ENCODE data around the gene SEMG1.

Gene SEMG1, protein sequence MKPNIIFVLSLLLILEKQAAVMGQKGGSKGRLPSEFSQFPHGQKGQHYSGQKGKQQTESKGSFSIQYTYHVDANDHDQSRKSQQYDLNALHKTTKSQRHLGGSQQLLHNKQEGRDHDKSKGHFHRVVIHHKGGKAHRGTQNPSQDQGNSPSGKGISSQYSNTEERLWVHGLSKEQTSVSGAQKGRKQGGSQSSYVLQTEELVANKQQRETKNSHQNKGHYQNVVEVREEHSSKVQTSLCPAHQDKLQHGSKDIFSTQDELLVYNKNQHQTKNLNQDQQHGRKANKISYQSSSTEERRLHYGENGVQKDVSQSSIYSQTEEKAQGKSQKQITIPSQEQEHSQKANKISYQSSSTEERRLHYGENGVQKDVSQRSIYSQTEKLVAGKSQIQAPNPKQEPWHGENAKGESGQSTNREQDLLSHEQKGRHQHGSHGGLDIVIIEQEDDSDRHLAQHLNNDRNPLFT

DNA sequence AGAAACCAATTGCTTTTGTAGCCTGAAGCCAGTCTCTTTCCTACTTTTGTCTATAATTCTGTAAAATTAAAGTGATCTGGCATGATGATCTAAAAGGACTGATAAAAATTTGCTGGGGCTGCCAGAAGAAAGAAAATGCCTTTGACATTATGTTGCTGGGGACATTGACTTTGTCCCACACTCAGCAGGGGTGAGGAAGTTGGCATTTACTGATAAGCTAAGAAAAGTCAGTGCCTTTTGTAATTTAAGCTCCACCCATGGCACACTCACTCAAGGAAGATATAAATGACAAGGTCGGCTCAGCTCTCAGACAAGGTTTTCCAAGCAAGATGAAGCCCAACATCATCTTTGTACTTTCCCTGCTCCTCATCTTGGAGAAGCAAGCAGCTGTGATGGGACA lies at the start of gene SEMG1:
SEMG1 (plus strand) TSS at position 309 of the 400 bp plus-strand sequence; CDS start at position 330, 21 bp downstream.
- no peak for DNase-seq (ENCODE audit: low spot score)

DNA sequence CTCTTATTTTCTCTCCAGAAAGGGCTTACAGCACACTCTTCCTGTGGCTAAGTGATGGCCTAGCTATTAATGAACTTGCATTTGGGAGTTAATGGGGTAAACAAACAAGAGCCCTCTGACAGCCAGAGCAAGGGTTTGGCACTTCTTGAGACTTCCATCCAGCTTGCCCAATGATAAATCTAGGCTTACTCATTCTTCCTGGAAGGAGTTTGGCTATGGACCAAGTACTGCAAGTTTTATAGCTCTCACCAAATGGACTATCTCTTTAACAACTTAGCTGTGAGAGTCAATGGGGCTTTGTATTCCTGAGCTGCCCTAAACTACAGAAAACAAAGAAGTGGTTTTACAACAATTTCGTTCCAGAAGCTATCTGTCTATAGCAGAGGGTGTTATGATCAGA lies 48.9 kb upstream of the SEMG1 start:
- peak; percentile 96 for DNase-seq (ENCODE audit: low spot score)

DNA sequence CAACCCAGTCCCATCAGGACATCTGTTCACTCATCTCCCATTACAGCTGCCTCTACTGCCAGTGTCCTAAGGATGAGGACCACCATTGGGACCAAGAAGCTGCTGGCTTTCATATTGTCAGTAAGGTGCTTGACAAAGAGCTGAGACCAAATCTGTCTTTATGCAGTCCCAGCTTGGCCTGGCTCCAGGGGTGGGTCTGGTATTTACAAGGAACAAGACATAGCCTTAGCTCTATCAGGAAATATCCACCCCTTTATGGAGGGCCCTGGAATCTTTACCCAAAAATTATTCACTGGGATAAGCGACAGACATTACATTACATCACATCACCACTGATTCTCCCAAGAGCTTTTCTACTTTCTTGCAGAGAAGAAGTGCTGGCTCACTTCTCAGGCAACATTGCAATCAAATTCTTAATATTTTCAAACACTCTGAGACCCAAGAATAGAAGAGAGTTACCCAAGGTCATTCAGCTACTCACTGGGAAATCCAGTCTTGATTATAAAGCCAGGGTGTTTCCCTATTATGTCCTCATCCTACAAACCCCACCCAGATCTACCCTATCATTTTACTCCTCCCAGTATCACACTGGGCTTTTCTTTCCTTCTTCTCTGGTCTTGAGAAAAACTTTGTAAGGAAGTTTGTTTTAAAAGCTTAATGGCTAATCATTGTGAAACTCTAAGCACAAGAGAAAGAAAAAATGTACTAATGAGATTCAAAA lies 43.6 kb upstream of the SEMG1 start:
- no peak for DNase-seq (ENCODE audit: low spot score)

DNA sequence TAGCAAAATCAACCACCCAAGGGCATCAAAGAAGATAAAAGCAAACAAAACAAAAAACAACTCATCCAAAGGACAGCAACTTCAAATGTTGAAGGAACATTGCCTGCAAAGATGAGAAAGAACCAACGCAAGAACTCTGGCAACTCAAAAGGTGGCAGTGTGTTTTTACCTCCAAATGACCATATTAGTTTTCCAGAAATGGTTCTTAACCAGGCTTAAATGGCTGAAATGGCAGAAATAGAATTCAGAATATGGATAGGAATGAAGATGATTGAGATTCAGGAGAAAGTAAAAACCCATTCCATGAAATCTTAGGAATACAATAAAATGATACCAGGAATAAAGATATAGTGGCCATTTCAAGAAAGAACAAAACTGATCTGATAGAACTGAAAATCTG lies 41.9 kb upstream of the SEMG1 start:
- no peak for DNase-seq (ENCODE audit: low spot score)

DNA sequence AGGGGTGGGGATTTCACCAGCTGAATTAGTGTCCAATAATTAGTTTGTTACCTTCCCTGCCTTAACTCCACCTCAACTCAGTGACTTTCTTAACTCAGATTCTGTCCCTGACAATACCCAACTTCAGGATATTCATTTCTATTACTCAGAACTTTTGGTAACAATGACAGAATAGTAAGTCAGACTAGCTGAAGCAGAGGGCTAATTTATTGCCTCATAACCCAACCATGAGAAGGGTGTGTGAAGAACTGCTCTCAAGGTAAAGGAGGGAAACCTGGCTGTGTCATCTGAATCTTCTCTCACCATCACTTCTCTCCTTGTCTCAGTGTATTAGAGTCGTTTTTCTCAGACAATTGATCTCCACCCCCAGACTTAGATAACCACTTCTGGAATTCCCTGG lies 33.3 kb upstream of the SEMG1 start:
- no peak for DNase-seq (ENCODE audit: low spot score)

DNA sequence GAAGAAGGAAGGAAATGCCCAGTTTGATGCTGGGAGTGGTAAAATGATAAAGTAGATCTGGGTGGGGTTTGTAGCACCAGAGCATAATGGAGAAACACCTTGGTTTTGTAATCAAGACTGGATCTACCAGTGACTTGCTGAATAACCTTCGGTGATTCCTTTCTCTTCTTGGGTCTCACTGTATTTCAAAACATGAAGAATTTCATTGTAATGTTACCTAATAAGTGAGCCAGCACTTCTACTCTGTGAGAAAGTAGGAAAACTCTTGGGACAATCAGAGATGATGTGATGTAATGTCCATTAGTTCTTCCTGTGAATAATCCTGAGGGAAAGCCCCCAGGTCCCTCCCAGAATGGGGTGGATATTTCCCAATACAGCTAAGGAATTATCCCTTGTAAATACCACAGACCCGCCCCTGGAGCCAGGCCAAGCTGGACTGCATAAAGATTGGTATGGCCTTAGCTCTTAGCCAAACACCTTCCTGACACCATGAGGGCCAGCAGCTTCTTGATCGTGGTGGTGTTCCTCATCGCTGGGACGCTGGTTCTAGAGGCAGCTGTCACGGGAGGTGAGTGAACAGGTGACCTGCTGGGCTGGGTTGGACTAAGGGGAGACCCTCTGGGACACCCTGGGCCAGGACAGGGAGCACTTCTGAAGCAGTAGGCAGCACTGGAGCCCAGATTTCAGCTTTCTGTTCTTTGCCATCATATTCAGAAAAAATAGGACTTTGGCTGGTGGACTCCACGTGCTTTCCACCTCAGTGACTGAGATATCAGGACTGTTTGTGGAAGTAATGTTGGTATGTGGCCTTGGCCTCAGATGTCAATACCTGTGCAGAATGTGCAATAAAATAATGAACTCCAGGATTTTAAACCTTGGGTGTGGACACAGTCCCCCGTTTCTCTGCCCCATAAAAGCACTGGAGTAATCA lies 32.1 kb upstream of the SEMG1 start, which contains the start of gene PI3:
PI3 (plus strand) TSS at position 469 of the 931 bp plus-strand sequence; CDS start at position 490, 21 bp downstream.
- no peak for DNase-seq (ENCODE audit: low spot score)

DNA sequence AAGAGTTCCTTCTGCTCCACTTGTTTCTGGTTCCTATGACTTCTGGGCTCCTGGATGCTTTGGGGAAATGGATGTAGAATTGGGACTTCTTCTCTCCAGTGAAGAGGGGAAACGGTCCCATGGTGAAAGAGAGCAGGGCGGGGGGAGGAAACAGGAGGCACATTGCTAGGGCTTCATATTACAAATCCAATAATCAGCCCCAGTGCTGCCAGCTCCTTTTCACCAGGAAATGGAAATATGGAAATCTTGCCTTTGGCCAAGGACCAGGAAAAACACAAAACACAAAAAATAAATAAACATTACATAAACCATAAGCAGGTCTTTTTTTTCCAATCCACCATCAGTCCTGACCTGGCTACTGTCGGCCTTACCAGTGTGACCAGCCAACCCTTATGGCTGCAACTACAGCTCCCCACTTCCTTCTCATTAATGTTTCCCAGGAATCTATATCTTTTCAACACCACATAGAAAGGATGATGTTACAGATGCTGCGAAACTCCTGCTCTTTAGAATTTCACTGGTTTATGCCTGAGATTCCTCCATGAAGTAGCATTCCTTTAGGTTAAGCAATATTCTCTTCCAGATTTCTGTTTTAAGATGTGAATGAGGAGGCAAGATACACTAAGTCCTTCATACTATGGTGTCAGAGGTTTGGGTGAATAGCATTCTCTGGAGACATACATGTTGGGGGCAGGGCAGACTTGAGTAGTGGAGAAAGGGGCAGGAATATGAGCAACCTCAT lies 30.1 kb upstream of the SEMG1 start:
- no peak for DNase-seq (ENCODE audit: low spot score)

DNA sequence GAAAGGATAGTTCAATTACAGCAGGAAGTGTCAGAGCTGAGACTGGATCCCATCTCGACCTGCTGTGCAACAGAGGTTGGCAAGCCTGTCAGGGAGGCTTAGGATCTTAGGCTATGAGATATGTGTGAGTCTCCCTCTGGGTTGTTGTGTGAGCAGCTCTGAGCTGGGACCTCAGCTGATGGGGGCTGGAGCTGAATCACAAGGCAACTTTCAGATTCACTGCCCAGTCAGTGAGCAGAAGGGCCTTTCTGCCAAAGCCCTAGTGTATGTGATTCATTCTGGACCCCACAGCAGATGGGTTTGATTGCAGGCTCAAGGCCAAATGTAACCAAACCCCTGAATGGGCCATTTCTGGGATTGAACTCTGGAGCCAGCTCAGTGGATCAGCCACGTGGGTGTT lies 27.7 kb upstream of the SEMG1 start:
- no peak for DNase-seq (ENCODE audit: low spot score)

DNA sequence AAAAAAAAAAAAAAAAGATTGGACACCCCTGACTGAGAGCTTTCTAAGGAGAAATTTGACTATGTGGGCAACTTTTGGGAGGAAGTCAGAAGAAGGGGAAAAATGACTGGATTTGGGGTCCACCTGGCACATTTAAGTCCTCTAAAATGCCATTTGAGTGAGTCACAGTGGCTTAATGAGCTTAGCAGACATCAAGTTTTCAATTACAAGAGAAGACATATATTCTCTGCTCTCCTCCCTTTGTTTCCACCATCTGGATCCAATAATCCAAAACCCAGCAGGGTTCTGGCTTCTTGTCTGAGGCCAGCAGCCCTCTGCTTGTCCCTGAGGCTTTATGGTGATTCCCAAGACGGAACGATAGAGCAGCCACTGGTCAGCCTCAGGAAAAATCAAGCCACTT lies 25.2 kb upstream of the SEMG1 start:
- DNase-seq (ENCODE audit: low spot score), result no peak

DNA sequence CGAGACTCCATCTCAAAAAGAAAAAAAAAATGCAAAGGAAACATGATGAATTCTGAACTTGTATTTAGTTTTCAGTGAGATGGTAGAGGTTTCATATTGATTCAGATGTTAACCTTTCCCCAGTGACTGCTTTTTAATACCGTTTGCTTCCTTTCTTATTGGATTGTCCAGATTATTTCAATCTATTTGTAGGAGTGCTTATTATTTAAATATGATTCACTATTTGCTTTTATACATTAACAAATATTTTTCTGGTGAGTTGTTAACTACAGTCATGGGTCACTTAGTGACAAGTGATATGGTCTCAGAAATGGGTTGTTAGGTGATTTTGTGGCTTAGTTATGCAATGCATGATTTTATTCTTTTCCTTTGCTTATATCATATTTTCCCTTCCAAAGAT lies 23.7 kb upstream of the SEMG1 start:
- DNase-seq (ENCODE audit: low spot score), result no peak

DNA sequence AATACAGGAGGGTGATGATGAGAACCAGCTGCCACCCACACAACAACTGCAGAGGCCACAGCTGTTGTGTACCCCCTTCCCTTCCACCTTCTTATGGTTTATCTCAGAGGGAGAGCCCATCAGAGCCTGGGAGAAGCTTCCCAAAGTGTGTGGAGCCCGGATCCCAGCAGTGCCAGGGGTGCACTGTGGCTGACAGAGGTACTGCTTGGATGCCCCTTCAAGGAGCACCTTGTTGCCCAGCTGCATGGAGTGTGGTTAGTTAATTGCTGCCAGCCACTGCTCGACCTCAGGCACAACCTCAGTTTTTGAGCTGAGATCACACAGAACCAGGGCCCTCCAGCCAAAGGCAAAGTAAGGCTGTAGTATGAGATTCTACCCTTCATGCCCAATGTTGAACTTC lies 19.1 kb upstream of the SEMG1 start:
- no peak for DNase-seq (ENCODE audit: low spot score)

DNA sequence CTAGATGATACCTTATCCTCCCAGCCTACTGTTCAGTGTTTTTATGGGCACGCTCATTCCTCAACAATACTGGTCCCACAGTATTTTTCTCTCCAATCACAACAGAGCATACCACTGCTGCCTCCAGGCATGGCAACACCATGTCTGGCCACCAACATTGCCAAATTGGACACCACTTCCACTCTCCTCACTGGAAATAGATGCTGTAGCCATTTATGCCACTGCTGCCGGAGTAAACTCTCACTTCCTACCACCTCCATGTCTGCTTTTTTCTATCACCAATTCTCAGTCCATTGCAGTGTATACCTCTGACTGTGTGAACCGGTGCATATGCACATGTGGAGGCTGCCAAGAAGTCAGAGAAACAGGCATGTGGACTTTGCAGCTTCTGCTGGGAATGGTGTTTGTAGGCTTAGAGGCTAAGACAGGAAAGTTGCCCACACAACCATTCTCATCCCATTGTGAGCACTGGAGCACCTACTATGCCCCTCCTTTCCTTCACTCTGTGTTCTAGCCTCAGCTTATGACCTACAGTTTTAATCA lies 17.7 kb upstream of the SEMG1 start:
- no peak for DNase-seq (ENCODE audit: low spot score)

DNA sequence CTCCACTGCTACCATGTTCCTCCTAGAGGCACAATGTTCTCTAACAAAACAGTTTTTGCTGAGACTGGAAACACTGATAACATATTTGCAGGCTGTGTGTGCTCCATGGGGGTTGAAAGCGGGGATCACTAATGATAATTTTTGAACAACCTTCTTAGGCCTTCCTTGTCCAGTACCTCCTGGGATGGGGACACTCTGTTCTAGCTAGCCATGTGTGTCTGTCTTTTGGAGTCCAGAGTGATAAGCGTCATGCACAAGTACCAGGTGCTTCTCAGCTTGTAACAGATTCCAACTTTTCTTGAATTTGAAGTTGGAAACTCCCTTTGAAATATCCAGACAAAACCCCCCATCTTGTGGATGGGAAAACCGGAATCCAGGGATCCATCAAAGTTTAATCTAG lies 17.0 kb upstream of the SEMG1 start:
- DNase-seq (ENCODE audit: low spot score), result no peak

DNA sequence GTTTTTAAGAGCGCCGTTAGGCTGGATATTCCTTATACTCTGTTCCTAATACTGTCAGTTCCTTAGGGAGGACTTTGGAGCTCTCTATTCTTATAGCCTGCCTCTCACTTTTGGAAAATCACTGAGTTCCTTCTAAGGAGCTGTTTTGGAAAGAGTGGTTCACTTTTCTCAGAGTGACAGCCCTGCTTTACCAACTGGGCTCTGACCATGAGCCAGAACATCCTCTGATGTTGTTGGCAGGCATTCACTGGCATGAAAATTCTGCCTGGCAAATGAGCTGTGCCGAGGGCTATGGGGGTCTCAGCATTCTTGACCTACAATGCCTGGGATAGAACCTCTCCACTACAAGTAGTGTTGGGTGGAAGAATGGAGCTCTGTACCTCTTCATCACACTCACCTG lies 14.9 kb upstream of the SEMG1 start:
- no peak for DNase-seq (ENCODE audit: low spot score)

DNA sequence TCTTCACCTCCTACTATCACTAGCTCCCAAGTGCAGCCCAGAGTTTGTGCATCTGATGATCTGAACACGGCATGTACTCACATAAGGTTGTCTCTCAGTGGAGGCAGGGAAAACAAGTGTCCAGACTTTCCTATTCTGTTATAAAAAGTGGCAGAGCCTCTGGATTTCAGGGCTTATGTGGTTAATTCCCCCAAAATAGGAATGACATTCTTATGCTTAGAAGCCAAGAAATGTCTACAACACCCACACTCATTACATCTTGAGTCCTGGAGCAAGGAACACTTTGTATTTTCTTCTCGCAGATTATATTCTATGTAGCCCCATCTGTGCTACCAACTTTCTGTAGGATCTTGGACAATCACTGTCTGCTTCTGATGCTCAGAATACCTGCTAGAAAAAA lies 13.5 kb upstream of the SEMG1 start:
- no peak for DNase-seq (ENCODE audit: low spot score)

DNA sequence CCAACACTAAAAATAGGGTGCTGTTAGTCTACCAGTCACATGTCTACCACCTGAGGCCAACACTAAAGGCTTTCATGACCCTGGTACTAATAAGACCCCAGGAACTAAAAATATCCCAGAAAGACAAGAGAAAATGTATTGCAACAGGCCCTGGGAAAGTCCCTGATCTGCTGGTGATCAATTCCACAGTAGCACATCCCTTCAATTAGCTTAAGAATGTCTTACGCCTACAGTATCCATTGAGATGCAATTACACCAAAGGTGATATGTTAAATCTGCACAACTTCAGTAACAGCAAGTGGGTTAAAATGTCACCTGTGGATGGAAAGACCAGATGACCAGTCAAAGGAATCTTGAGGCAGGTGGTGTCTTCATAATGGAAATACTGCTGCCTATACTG lies 3.1 kb downstream of the SEMG1 start:
- no peak for DNase-seq (ENCODE audit: low spot score)

DNA sequence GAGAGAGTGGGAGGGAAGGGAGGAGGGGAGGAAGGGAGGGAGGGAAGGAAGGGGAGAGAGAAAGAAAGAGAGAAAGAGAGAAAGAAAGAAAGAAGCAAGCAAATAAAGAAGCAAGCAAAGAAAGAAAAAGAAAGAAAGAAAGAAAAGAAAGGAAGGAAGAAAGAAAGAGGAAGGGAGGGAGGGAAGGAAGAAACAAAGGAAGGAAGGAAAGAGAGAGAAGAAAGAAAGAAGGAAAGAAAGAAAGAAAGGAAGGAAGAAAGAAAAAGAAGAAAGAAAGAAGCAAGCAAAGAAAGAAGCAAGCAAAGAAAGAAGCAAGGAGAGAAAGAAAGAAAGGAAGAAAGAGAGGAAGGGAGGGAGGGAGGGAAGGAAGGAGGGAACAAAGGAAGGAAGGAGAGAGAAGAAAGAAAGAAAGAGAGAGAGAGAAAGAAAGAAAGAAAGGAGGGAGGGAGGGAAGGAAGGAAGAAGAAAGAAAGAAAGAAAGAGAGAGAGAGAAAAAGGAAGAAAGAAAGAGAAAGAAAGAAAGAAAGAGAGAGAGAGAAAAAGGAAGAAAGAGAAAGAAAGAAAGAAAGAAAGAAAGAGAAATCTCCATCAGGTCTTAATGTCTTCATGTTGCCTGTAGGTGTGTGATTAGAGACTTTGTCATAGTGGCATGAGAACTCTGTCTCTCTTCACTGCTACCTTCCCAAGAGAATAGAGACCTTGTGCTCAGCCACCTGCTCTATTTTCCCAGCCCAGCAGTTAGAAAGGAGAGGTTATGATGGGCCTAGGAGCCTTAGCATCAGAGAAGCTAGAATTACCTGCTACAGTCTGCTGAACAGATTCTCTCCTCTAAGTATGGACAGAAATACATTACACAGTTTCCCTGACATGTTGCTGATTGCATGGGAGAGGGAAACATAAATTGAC lies 5.0 kb downstream of the SEMG1 start:
- DNase-seq (ENCODE audit: low spot score), result no peak

DNA sequence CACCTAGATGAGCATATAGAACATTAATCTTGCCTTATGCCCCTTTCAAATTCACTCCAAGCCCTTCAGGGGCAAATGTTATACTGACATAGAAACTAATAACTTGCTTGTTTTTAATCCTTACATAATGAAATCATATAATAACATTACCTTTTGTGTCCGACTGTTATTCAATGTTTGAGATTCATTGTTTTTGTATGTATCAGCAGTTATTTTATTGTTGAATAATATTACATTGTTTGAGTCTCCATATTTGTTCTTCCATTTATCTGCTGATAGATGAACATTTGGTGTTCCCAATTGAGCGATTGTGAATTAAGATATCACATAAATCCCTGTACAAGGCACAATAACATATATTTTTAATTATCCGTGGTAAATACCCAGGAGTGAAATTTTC lies 6.0 kb downstream of the SEMG1 start:
- DNase-seq (ENCODE audit: low spot score), result no peak

DNA sequence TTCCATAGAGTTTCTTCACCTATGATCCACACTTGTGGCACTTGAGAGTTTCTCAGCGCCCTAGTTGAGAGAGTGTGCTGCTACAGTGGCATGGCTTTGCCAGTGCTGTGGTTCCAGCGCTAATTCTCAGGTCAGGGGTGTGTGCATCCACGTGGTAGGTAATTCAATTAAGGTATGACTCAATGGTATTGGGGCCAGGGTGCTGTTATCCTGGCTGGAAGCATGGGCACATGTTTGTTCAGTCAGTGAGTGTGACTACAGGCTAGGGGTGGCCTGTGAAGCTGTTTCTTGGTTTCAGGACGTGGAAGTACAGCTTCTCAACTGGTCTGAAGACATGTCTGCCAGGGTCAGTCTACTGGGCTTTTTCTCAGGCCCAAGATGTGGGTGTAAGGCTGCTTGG lies 11.3 kb downstream of the SEMG1 start:
- no peak for DNase-seq (ENCODE audit: low spot score)

DNA sequence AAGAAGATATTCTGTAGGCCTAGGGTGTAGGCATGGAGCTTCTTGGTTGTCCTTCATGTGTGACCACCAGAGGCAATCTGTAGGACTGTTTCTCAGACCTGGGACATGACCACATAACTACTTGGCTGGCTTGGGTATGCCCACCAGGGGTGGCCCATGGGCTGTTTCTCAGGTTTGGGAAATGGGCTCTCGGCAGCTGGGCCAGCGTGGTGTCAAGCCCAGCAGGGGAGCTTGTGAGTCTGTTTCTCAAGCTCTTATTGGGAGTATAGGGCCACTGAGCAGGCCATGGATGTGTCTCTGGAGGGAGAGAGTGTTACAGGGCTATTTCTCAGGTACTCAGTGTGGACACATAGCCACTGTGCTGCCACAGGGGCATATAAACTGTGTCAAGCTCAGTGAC lies 11.8 kb downstream of the SEMG1 start:
- no peak for DNase-seq (ENCODE audit: low spot score)

Data from COLO829 (cell line).